Epithelial cell of proximal tubule (primary cell): ENCODE measurements around the gene MOB3A. TPM values are rescaled to one million over a fixed set of nuclear protein-coding genes. Genes with fewer than 3 reads are reported as not detected.
"Not testable (repeated sequence)": the region's sequence is repeated elsewhere in the genome, so short reads cannot be mapped to it uniquely, and the experiment has no call there.

ENCODE experiments used
- DNase-seq: peaks from one replicate; pipeline ENCODE4 v3.0.0-alpha.2; 2011; ENCODE audit warnings: low read depth
- H3K4me3 ChIP-seq: 2 replicates; pipeline ENCODE4 v1.5.1; 2011; ENCODE audit warnings: low read depth, mild to moderate bottlenecking, low read length
- total RNA-seq: library from RNA; depleted of rRNA; stranded (reverse); fragments of >200 nt; gene quantifications from 2 replicates; pipeline ENCODE4 v1.2.3, GENCODE V29; 2015
- TF ChIP-seq, protein P1 (sequence below): conservative IDR thresholded peaks from 2 replicates; pipeline ENCODE4 v1.5.1; 2012; ENCODE audit warnings: low read depth, mild to moderate bottlenecking, low read length

MOB3A gene
- total RNA-seq, 1 donor from 2014 or later, result 29.9 TPM

DNA sequence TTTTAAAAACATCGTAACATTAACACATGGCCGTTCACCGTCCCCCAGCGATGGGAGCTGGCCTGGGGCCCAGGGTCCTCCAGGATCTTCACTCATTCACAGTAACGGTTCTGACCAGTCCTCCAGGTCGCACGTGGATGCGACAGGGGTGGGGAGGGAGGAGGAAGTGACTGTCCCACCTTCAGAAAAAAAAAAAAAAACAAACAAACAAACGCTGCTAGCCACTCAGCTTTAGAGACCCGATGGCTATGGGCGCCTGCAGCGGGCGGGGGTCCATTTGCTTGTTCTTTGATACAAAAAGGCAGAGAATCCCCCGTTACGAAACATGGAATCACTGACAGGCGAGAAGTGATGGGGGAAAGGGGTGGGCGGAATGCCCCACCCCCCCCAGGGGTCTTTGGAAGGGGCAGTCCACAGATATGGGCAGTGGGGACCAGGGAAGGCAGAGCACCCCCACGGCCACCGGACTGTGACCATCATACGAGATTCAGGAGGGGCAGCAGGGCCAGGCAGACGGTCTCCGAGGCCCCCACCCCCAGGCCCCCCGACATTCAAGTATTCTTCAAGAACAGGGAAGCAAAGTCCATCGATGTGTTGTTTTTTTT lies 58.4 kb downstream of the MOB3A start:
- no peak overlapping the region for H3K4me3 ChIP-seq
- DNase-seq, result no peak
- TF ChIP-seq, protein P1, sequence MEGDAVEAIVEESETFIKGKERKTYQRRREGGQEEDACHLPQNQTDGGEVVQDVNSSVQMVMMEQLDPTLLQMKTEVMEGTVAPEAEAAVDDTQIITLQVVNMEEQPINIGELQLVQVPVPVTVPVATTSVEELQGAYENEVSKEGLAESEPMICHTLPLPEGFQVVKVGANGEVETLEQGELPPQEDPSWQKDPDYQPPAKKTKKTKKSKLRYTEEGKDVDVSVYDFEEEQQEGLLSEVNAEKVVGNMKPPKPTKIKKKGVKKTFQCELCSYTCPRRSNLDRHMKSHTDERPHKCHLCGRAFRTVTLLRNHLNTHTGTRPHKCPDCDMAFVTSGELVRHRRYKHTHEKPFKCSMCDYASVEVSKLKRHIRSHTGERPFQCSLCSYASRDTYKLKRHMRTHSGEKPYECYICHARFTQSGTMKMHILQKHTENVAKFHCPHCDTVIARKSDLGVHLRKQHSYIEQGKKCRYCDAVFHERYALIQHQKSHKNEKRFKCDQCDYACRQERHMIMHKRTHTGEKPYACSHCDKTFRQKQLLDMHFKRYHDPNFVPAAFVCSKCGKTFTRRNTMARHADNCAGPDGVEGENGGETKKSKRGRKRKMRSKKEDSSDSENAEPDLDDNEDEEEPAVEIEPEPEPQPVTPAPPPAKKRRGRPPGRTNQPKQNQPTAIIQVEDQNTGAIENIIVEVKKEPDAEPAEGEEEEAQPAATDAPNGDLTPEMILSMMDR, result no peak

DNA sequence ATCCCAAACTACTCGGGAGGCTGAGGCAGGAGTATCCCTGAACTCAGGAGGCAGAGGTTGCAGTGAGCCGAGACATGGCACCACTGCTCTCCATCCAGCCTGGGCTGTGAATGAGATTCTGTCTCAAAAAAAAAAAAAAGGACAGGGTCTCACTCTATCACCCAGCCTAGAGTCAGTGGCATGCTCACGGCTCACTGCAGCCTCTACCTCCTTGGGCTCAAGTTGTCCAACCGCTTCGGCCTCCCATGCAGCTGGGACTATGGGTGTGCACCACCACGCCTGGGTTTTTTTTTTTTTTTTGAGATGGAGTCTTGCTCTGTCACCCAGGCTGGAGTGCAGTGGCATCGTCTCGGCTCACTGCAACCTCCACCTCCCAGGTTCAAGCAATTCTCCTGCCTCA lies 59.7 kb downstream of the MOB3A start:
- DNase-seq, result no peak
- TF ChIP-seq, protein P1, result no peak
- no peak overlapping the region for H3K4me3 ChIP-seq

DNA sequence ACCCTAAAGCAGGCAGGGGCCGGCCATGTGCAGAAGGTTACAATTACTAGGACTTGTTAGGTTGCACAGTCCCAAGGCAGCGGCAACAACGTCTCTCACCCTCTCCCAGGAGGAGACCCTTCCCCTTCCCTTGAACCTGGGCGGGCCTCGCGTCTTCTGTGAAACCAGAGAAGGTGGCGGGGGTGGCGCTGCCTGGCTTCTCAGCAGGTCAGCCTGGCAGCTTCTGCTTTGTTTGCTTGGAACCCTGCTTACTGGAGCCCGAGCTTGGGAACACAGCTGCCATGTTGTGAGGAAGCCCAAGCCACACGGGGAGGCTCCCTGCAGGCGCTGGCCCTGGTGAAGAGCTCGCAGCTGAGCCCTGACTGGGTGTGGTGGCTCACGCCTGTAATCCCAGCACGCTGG lies 60.5 kb downstream of the MOB3A start:
- DNase-seq, result no peak
- H3K4me3 ChIP-seq, result no peak overlapping the region
- TF ChIP-seq, protein P1, result no peak

DNA sequence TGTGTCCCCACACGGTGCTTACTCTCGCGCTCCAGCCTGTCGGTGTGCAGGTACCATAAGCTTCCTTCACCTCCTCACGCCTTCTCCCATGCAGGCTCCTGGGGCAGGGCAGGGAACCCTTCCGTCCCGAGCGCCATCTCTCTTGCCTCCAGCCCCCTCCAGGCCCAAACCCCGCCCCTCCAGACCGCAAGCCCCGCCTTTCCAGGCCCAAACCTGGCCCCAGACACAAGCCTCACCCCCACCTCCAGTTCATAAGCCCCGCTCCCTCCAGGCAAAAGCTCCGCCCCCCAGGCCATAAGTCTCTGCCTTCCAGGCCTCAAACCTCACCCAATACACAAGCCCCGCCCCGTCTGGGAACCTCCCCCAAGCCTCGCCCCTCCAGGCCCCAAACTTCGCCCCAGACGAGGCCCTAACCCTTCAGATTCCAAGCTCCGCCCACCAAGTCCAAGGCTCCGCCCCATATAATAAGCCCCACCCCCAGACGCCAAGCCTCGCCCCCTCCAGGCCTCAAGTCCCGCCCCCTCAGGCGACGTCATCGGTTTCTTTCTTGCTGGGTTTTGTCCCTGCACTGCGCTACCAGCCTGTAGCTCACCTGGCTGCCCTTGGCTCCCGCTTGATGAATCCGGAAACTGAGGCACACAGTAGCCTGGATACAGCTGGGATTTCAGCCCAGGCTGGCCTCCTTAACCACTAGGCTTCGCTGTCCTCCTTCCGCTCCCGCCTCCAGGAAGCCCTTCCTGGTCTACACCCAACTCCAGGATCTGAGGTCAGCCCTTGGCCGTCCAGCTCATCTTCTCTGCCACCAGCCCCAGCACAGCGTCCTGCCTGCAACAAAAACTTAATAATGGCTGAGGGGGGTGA lies 61.2 kb downstream of the MOB3A start:
- no peak for DNase-seq
- no peak overlapping the region for H3K4me3 ChIP-seq
- TF ChIP-seq, protein P1, result no peak

DNA sequence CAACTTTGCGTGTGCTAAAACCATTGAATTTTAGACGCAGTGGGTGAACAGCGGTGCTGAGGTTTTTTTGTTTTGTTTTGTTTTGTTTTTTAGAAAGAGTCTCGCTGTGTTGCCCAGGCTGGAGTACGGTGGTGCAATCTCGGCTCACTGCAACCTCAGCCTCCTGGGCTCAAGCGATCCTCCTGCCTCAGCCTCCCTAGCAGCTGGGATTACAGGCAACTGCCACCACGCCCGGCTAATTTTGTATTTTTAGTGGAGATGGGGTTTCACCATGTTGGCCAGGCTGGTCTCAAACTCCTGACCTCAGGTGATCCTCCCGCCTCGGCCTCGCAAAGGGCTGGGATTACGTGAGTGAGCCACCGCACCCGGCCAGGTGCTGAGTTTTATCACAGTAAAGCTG lies 61.9 kb downstream of the MOB3A start:
- DNase-seq, H3K4me3 ChIP-seq: not testable (repeated sequence)

DNA sequence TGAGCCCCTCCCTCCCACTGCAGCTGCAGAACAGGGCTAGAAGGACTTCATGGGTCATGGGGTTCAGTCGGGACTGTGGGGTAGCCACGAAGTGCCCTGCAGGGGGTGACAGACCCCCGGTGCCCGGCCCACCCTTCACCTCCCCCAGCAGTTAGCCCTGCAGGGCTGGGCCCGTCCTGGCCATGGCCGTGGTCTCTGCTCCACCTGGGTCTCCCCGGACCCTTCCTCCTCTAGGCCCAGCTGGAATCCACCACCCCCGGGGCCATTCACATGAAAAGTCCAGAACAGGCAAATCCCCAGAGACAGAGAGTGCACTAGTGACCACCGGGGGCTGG lies 62.3 kb downstream of the MOB3A start:
- TF ChIP-seq, protein P1, result no peak
- H3K4me3 ChIP-seq, result no peak overlapping the region
- no peak for DNase-seq

DNA sequence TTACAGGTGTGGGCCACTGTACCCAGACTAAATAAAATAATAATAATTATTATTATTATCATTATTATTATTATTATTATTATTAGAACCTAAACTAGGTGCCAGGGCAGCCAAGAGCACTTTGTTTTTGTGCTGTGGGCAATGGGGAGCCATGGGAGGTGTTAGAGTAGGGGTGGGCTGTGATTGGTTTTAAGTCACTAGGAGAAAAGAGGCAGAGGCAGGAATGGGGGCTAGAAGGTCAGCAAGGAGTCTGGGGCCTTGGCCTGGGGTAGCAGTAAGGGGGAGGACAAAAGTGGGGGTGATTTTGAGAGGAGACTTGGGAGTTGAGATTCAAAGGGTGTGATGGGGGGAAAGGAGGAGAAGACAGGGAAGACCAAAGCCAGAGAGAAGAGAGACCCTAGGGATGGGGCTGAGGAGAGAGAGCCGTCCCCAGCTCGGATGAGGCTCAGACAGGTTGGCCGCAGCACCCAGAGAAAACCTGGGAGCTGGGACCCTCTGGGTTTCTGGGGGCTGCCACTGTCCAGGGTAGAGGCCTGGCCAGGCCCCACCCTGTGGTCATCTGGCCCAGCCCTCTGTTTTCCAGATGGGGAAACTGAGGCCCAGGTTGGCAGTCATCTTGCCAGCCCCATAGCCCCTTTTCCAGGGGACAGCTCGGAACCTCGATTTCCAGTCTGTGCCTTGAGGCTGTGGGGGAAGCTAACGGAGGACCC lies 62.9 kb downstream of the MOB3A start:
- no peak overlapping the region for H3K4me3 ChIP-seq
- TF ChIP-seq, protein P1, result no peak

More for the DNA sequence above, 62.9 kb downstream of the MOB3A start:
- DNase-seq, result no peak
